ENCODE measurements around the gene GPATCH3. TPM values are rescaled to one million over a fixed set of nuclear protein-coding genes. Genes with fewer than 3 reads are reported as not detected.

Gene GPATCH3
- total and polyA plus RNA-seq, 2 experiments from 2014 or later = 9.5 to 18.4 TPM

- no peaks in the 10 kb centered on the region for H3K9me3 ChIP-seq (ENCODE audit: low read depth)
- TF ChIP-seq EZH2 (IDR thresholded peaks at IDR 0.05; ENCODE audit: borderline replicate concordance) = no peak
- TF ChIP-seq EZH2phosphoT487 (IDR thresholded peaks at IDR 0.05; ENCODE audit: low read depth, severe bottlenecking, unreplicated experiment) = no peak
- no peak for TF ChIP-seq CTCF (IDR thresholded peaks at IDR 0.05; ENCODE audit: poor library complexity)
- no peak overlapping the region for H3K4me3 ChIP-seq
- no peaks in the 10 kb centered on the region for H3K36me3 ChIP-seq (replicated peaks; ENCODE audit: insufficient read depth, low read depth)
- H3K4me1 ChIP-seq (ENCODE audit: insufficient read depth) = peaks cover 7% of the 10 kb centered on the region
- 94% methylated on average over 3 of the region's 3 CpGs for WGBS (ENCODE audit: low lambda C conversion rate, missing lambda C conversion rate)
- H3K27ac ChIP-seq = no peak overlapping the region
- H4K20me1 ChIP-seq (ENCODE audit: insufficient read depth, poor library complexity, severe bottlenecking) = no peaks in the 10 kb centered on the region
- H3K4me2 ChIP-seq = no peak overlapping the region
- no peak for DNase-seq (ENCODE audit: low spot score)
- no peaks in the 10 kb centered on the region for H3K9me2 ChIP-seq (replicated peaks; ENCODE audit: insufficient read depth)
- H2AFZ ChIP-seq = no peak overlapping the region
- peaks cover 61% of the 10 kb centered on the region for H3K79me2 ChIP-seq
- no peaks in the 10 kb centered on the region for H3K27me3 ChIP-seq
These were observed 23.4 kb upstream of the GPATCH3 start for GRCh38 chr1:26923711-26924110.

- Histone ChIP-seq H2AFZ (no peak overlapping the region), H3K4me1 (ENCODE audit: insufficient read depth) (peaks cover 7% of the 10 kb centered on the region), H3K36me3 (replicated peaks; ENCODE audit: insufficient read depth, low read depth) (no peaks in the 10 kb centered on the region), H3K9me3 (ENCODE audit: low read depth) (no peaks in the 10 kb centered on the region), H3K4me3 (peak overlapping the region; percentile 21), H3K79me2 (peaks cover 53% of the 10 kb centered on the region), H3K9me2 (replicated peaks; ENCODE audit: insufficient read depth) (no peaks in the 10 kb centered on the region), H3K4me2 (peak overlapping the region; percentile 84), H3K27ac (peak overlapping the region; percentile 72), H4K20me1 (ENCODE audit: insufficient read depth, poor library complexity, severe bottlenecking) (no peaks in the 10 kb centered on the region), H3K27me3 (no peaks in the 10 kb centered on the region)
- DNase-seq (ENCODE audit: low spot score) = no peak
- 94% methylated on average over 3 of the region's 3 CpGs for WGBS (ENCODE audit: low lambda C conversion rate, missing lambda C conversion rate)
- no peak for TF ChIP-seq CTCF (IDR thresholded peaks at IDR 0.05; ENCODE audit: poor library complexity)
- no peak for TF ChIP-seq EZH2 (IDR thresholded peaks at IDR 0.05; ENCODE audit: borderline replicate concordance)
- TF ChIP-seq EZH2phosphoT487 (IDR thresholded peaks at IDR 0.05; ENCODE audit: low read depth, severe bottlenecking, unreplicated experiment) = no peak
These were observed 22.6 kb upstream of the GPATCH3 start for GRCh38 chr1:26922901-26923300.

- WGBS (ENCODE audit: low lambda C conversion rate, missing lambda C conversion rate) = 47% methylated on average over 6 of the region's 6 CpGs
- peak overlapping the region; percentile 72 for H3K27ac ChIP-seq
These were observed 22.1 kb upstream of the GPATCH3 start for GRCh38 chr1:26922431-26922729.

More at GRCh38 chr1:26922431-26922729, 22.1 kb upstream of the GPATCH3 start:
- no peaks in the 10 kb centered on the region for H3K36me3 ChIP-seq (replicated peaks; ENCODE audit: insufficient read depth, low read depth)
- H4K20me1 ChIP-seq (ENCODE audit: insufficient read depth, poor library complexity, severe bottlenecking) = no peaks in the 10 kb centered on the region
- peaks cover 48% of the 10 kb centered on the region for H3K79me2 ChIP-seq
- peak overlapping the region; percentile 21 for H3K4me3 ChIP-seq
- peak overlapping the region; percentile 84 for H3K4me2 ChIP-seq
- no peaks in the 10 kb centered on the region for H3K9me2 ChIP-seq (replicated peaks; ENCODE audit: insufficient read depth)
- no peaks in the 10 kb centered on the region for H3K9me3 ChIP-seq (ENCODE audit: low read depth)
- H3K4me1 ChIP-seq (ENCODE audit: insufficient read depth) = peaks cover 7% of the 10 kb centered on the region
- TF ChIP-seq EZH2 (IDR thresholded peaks at IDR 0.05; ENCODE audit: borderline replicate concordance) (no peak), EZH2phosphoT487 (IDR thresholded peaks at IDR 0.05; ENCODE audit: low read depth, severe bottlenecking, unreplicated experiment) (no peak), CTCF (IDR thresholded peaks at IDR 0.05; ENCODE audit: poor library complexity) (no peak)
- H2AFZ ChIP-seq = no peak overlapping the region
- H3K27me3 ChIP-seq = no peaks in the 10 kb centered on the region
- DNase-seq (ENCODE audit: low spot score) = no peak
